Right renal cortex interstitium (tissue), 3 donors: ENCODE results near the gene DNAAF5. TPM values are rescaled to one million over a fixed set of nuclear protein-coding genes. Genes with fewer than 3 reads are reported as not detected.
"Not testable (repeated sequence)": the region's sequence is repeated elsewhere in the genome, so short reads cannot be mapped to it uniquely, and the experiment has no call there.

Source experiments
- DNase-seq, 3 donors: peaks; one replicate each; pipeline ENCODE4 v3.0.0-alpha.2; 2013; ENCODE audit warnings: low read depth in 3 of 3, low spot score in 2 of 3
- polyA plus RNA-seq, 3 donors: library from polyadenylated mRNA; unstranded; fragments of 120-200 nt; gene quantifications; one replicate each; pipeline ENCODE4 v1.2.1, GENCODE V29; 2013; ENCODE audit not compliant: insufficient read length in 3 of 3

The DNAAF5 gene
- polyA plus RNA-seq, 3 donors = 27.7 to 29.2 (median 28.0) TPM

GRCh38 chr7:780081-780480 is 53.6 kb downstream of the DNAAF5 start:
- DNase-seq = no peak

GRCh38 chr7:780516-780915 is 54.0 kb downstream of the DNAAF5 start:
- DNase-seq = no peak

GRCh38 chr7:781186-781849 is 54.8 kb downstream of the DNAAF5 start:
- no peak for DNase-seq

- no peak for DNase-seq
Observed at GRCh38 chr7:781936-782529, 55.5 kb downstream of the DNAAF5 start.

GRCh38 chr7:782718-783449 is 56.4 kb downstream of the DNAAF5 start:
- no peak for DNase-seq

GRCh38 chr7:783556-784490 is 57.3 kb downstream of the DNAAF5 start:
- no peak for DNase-seq

GRCh38 chr7:784971-785370 is 58.5 kb downstream of the DNAAF5 start:
- no peak for DNase-seq

GRCh38 chr7:785416-785815 is 58.9 kb downstream of the DNAAF5 start:
- DNase-seq = no peak

- DNase-seq = no peak
Observed at GRCh38 chr7:786472-787255, 60.2 kb downstream of the DNAAF5 start.

GRCh38 chr7:787332-788240 is 61.1 kb downstream of the DNAAF5 start:
- DNase-seq = no peak

- DNase-seq = no peak
Observed at GRCh38 chr7:791519-791918, 65.0 kb downstream of the DNAAF5 start.

- DNase-seq = no peak
Observed at GRCh38 chr7:794207-794606, 67.7 kb downstream of the DNAAF5 start.

GRCh38 chr7:794671-795329 is 68.3 kb downstream of the DNAAF5 start:
- DNase-seq = no peak

- not testable (repeated sequence) for DNase-seq
Observed at GRCh38 chr7:796434-797169, 70.1 kb downstream of the DNAAF5 start.

- DNase-seq = no peak
Observed at GRCh38 chr7:798921-799470, 72.5 kb downstream of the DNAAF5 start.

GRCh38 chr7:800692-801091 is 74.2 kb downstream of the DNAAF5 start:
- DNase-seq = no peak

- DNase-seq = not testable (repeated sequence)
Observed at GRCh38 chr7:801351-801750, 74.9 kb downstream of the DNAAF5 start.
